PFSK-1 (cell line): ENCODE measurements around the gene KIF6.

Experiments
- FOXP2 ChIP-seq: optimal IDR thresholded peaks from 2 replicates; pipeline ENCODE3; 2011; ENCODE audit warnings: borderline replicate concordance, control low read depth, inconsistent platforms; ENCODE audit not compliant: insufficient read depth; ENCODE audit errors: extremely low read length, extremely low read depth
- POLR2AphosphoS5 ChIP-seq: IDR thresholded peaks from 2 replicates; pipeline ENCODE4 v1.6.1; 2012; ENCODE audit warnings: low read depth, mild to moderate bottlenecking, control low read depth, low read length, moderate library complexity
- REST ChIP-seq, 2 experiments: IDR thresholded peaks; 2 replicates each; pipeline versions ENCODE4 v1.6.1 to v1.8.0; 2011 to 2012; ENCODE audit warnings: low read depth in 2 of 2, low read length in 2 of 2, control low read depth in 1 of 2, inconsistent platforms in 1 of 2, mild to moderate bottlenecking in 1 of 2, moderate library complexity in 1 of 2; ENCODE audit not compliant: insufficient read depth in 1 of 2
- SIN3A ChIP-seq: IDR thresholded peaks from 2 replicates; pipeline ENCODE4 v1.6.1; 2012; ENCODE audit warnings: mild to moderate bottlenecking, low read length, moderate library complexity, borderline replicate concordance; ENCODE audit not compliant: insufficient read depth
- TAF1 ChIP-seq: IDR thresholded peaks from 2 replicates; pipeline ENCODE4 v1.6.1; 2012; ENCODE audit warnings: low read length, control low read depth, borderline replicate concordance; ENCODE audit not compliant: insufficient read depth

DNA sequence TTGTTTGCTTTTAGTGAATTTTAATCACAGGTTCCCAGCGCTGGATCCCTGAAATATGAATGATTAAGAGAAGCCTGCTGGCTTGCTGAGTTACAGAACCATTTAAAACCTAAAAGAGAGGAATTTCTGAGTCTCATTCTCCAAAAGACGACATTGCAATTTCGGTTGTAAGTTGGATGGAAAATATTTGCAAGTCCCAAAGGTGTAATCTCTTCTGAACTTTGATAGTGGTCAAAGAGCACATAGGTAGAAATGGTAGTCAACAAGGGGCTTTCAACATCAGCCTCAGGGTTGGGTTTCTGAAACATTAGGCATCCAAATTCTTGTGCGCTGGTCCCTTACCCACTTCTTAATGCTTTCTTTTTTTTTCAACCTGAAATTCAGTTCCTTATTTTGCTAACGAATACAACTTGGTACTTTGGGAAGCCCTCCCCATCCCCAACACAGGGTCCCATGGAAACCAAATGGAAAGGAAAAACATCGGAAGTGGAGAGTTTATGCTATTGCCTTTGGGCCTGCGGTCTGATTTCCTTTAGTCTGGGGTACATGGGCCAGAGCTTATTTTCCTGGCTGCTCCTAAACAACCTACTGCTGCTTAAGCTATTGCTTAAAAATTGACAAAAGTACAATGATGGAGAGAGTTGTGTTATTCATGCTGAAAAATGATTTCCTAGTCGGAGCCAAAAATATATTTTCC lies 285.7 kb downstream of the KIF6 start:
- TF ChIP-seq SIN3A (no peak), REST (IDR thresholded peaks at IDR 0.05; ENCODE audit: insufficient read depth in 1 of 2, low read depth in 2 of 2, low read length in 2 of 2) (no peak), TAF1 (no peak), POLR2AphosphoS5 (no peak), FOXP2 (no peak)
